Measurements from ENCODE around the gene PTPRD. TPM values are rescaled to one million over a fixed set of nuclear protein-coding genes. Genes with fewer than 3 reads are reported as not detected.

Gene PTPRD
- total RNA-seq, 1 experiment from 2014 or later: 70.1 TPM

DNA sequence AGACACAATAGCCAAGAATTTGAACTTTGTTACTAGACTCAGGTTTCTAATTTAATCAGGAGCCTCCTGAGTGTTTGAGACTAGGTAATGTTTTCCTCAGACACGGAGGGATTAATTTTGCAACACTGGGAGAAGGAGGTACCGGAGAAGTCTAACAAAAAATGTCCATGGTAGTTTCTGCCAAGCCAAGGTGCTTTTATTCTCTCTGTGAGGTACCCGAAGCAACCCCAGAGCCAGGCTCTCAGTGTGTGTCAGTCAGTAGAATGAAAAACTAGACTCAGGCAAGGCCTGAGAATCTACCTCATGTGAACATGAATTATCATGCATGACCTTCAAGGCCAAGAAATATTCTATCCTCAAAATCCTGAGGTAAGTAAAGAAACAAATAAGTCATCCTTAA, 1832.4 kb downstream of the PTPRD start:
- no peaks in the 10 kb centered on the region for H3K36me3 Mint-ChIP-seq (ENCODE audit: insufficient read depth, unreplicated experiment)

DNA sequence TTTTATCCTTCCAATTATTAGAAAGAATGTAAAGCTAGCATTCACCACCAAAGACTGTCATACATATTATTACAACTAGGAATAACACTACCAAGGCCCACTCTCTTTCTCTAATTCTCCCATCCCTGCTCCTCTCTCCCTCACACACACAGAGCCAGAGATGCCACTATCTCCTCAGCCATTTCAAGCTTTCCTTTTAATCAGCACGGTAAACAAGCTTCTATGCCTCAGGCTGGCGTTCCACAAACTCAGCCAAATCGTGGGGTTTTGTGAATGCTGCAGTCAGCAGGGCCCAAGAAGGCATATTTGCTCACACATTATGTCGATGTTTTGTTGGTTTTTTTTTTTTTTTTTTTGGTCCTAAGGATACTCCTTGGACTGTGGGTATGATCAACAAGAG, 1833.3 kb downstream of the PTPRD start:
- no peaks in the 10 kb centered on the region for H3K27me3 Mint-ChIP-seq (ENCODE audit: insufficient read depth, unreplicated experiment)
- H3K36me3 Mint-ChIP-seq (ENCODE audit: insufficient read depth, unreplicated experiment): no peaks in the 10 kb centered on the region
- POLR2A ChIA-PET: no interaction called here
- Histone ChIP-seq H3K36me3 (ENCODE audit: control insufficient read depth, insufficient read depth, low read length) (no peaks in the 10 kb centered on the region), H3K9me3 (no peaks in the 10 kb centered on the region), H3K4me1 (peaks cover 4% of the 10 kb centered on the region; the same call in 1 of the 2 replicates), H3K4me3 (ENCODE audit: low read depth, low read length) (no peak overlapping the region), H3K27me3 (replicated peaks; ENCODE audit: control insufficient read depth, insufficient read depth, low read length) (no peaks in the 10 kb centered on the region)
- H3K9me3 Mint-ChIP-seq (ENCODE audit: unreplicated experiment): no peaks in the 10 kb centered on the region
- H3K4me1 Mint-ChIP-seq (ENCODE audit: low read depth, unreplicated experiment): peaks cover 1% of the 10 kb centered on the region
- intact Hi-C loops (cut with micrococcal nuclease; ENCODE audit: unreplicated experiment): no loop called here
- DNase-seq: no peak
- TF ChIP-seq, protein P1, sequence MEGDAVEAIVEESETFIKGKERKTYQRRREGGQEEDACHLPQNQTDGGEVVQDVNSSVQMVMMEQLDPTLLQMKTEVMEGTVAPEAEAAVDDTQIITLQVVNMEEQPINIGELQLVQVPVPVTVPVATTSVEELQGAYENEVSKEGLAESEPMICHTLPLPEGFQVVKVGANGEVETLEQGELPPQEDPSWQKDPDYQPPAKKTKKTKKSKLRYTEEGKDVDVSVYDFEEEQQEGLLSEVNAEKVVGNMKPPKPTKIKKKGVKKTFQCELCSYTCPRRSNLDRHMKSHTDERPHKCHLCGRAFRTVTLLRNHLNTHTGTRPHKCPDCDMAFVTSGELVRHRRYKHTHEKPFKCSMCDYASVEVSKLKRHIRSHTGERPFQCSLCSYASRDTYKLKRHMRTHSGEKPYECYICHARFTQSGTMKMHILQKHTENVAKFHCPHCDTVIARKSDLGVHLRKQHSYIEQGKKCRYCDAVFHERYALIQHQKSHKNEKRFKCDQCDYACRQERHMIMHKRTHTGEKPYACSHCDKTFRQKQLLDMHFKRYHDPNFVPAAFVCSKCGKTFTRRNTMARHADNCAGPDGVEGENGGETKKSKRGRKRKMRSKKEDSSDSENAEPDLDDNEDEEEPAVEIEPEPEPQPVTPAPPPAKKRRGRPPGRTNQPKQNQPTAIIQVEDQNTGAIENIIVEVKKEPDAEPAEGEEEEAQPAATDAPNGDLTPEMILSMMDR (IDR thresholded peaks at IDR 0.05; ENCODE audit: insufficient read depth in 1 of 2, low read depth in 1 of 2, low read length in 1 of 2, severe bottlenecking in 1 of 2, unreplicated experiment in 1 of 2): no peak
- CTCF ChIA-PET: no interaction called here
- no peak overlapping the region for H3K4me3 Mint-ChIP-seq (ENCODE audit: unreplicated experiment)
- H3K27ac Mint-ChIP-seq (ENCODE audit: unreplicated experiment): no peak overlapping the region
- no TSS peak for BruUV-seq (replicated peaks)

More for the DNA sequence above, 1832.4 kb downstream of the PTPRD start:
- Histone ChIP-seq H3K4me3 (ENCODE audit: low read depth, low read length) (no peak overlapping the region), H3K9me3 (no peaks in the 10 kb centered on the region), H3K36me3 (ENCODE audit: control insufficient read depth, insufficient read depth, low read length) (no peaks in the 10 kb centered on the region), H3K27me3 (replicated peaks; ENCODE audit: control insufficient read depth, insufficient read depth, low read length) (no peaks in the 10 kb centered on the region), H3K4me1 (peaks cover 4% of the 10 kb centered on the region; the same call in 1 of the 2 replicates)
- DNase-seq: no peak
- H3K27me3 Mint-ChIP-seq (ENCODE audit: insufficient read depth, unreplicated experiment): no peaks in the 10 kb centered on the region
- no peak overlapping the region for H3K4me3 Mint-ChIP-seq (ENCODE audit: unreplicated experiment)
- BruUV-seq (replicated peaks): no TSS peak
- CTCF ChIA-PET: no interaction called here
- POLR2A ChIA-PET: no interaction called here
- peaks cover 7% of the 10 kb centered on the region for H3K4me1 Mint-ChIP-seq (ENCODE audit: low read depth, unreplicated experiment)
- H3K27ac Mint-ChIP-seq (ENCODE audit: unreplicated experiment): no peak overlapping the region
- H3K9me3 Mint-ChIP-seq (ENCODE audit: unreplicated experiment): no peaks in the 10 kb centered on the region
- TF ChIP-seq, protein P1 (IDR thresholded peaks at IDR 0.05; ENCODE audit: insufficient read depth in 1 of 2, low read depth in 1 of 2, low read length in 1 of 2, severe bottlenecking in 1 of 2, unreplicated experiment in 1 of 2): no peak
- intact Hi-C loops (cut with micrococcal nuclease; ENCODE audit: unreplicated experiment): no loop called here

DNA sequence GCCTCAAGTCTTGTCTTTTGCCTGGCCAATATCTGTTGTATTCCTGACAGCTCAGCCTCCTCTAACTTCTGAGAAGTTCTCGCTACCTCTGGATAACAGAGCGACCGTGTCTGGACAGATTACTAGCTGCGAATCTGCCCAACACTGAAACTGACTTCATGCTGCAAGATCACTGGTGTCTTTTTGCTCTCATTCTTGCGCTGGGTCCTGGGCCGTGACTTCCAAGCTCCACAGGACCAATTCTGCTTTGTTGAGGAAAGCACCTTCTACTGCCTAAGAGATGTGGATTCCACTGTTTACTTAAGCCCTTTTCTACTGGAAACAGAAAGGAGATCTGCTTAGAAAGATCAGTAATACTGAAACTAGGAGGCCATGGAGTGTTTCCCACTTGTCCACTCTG, 1834.4 kb downstream of the PTPRD start:
- Histone ChIP-seq H3K4me1 (peaks cover 4% of the 10 kb centered on the region; the same call in 1 of the 2 replicates), H3K9me3 (no peaks in the 10 kb centered on the region), H3K36me3 (ENCODE audit: control insufficient read depth, insufficient read depth, low read length) (no peaks in the 10 kb centered on the region), H3K27me3 (replicated peaks; ENCODE audit: control insufficient read depth, insufficient read depth, low read length) (no peaks in the 10 kb centered on the region), H3K4me3 (ENCODE audit: low read depth, low read length) (no peak overlapping the region)
- Mint-ChIP-seq H3K9me3 (ENCODE audit: unreplicated experiment) (no peaks in the 10 kb centered on the region), H3K4me1 (ENCODE audit: low read depth, unreplicated experiment) (no peaks in the 10 kb centered on the region), H3K36me3 (ENCODE audit: insufficient read depth, unreplicated experiment) (no peaks in the 10 kb centered on the region), H3K27ac (ENCODE audit: unreplicated experiment) (no peak overlapping the region), H3K27me3 (ENCODE audit: insufficient read depth, unreplicated experiment) (no peaks in the 10 kb centered on the region), H3K4me3 (ENCODE audit: unreplicated experiment) (no peak overlapping the region)
- no peak for DNase-seq
- intact Hi-C loops (cut with micrococcal nuclease; ENCODE audit: unreplicated experiment): no loop called here
- ChIA-PET CTCF (no interaction called here), POLR2A (no interaction called here)
- BruUV-seq (replicated peaks): no TSS peak
- TF ChIP-seq, protein P1 (IDR thresholded peaks at IDR 0.05; ENCODE audit: insufficient read depth in 1 of 2, low read depth in 1 of 2, low read length in 1 of 2, severe bottlenecking in 1 of 2, unreplicated experiment in 1 of 2): no peak
